OCI-LY3 (cell line): ENCODE data around the gene KIF3C.

Source experiments
- H2AFZ ChIP-seq: fragments of 200-600, 300-600 bp; shearing (Covaris generic); 2 replicates; pipeline ENCODE4 v1.6.0; 2014; ENCODE audit warnings: antibody characterized with exemption, low read depth, low read length
- H3K27ac ChIP-seq: fragments of 200-600, 300-600 bp; sonication (generic); 2 replicates; pipeline ENCODE4 v1.5.1; 2014; ENCODE audit warnings: mild to moderate bottlenecking, low read length, moderate library complexity, mixed read lengths
- H3K27me3 ChIP-seq: fragments of 200-600, 300-600 bp; sonication (generic); 2 replicates; pipeline ENCODE4 v1.6.1; 2014; ENCODE audit warnings: low read depth, low read length, mixed read lengths
- H3K36me3 ChIP-seq: fragments of 200-600, 300-600 bp; sonication (generic); replicated peaks from 2 replicates; pipeline ENCODE3; 2014; ENCODE audit warnings: low read depth, low read length, mixed read lengths
- H3K4me1 ChIP-seq: fragments of 300-600, 200-600 bp; sonication (generic); 2 replicates; pipeline ENCODE4 v1.6.1; 2014; ENCODE audit warnings: low read length, mixed read lengths
- H3K4me2 ChIP-seq: fragments of 200-600, 300-600 bp; sonication (generic); 2 replicates; pipeline ENCODE4 v1.6.1; 2014; ENCODE audit warnings: low read length, mixed read lengths
- H3K4me3 ChIP-seq: fragments of 300-600, 200-600 bp; sonication (generic); 2 replicates; pipeline ENCODE4 v1.5.1; 2014; ENCODE audit warnings: antibody characterized with exemption, mild to moderate bottlenecking, low read length, moderate library complexity
- H3K79me2 ChIP-seq: fragments of 300-600, 200-600 bp; shearing (Covaris generic); 2 replicates; pipeline ENCODE4 v1.6.1; 2014; ENCODE audit warnings: mild to moderate bottlenecking, low read length, mixed read lengths
- H3K9ac ChIP-seq: fragments of 300-600, 200-600 bp; shearing (Covaris generic); 2 replicates; pipeline ENCODE4 v1.6.0; 2014; ENCODE audit warnings: mild to moderate bottlenecking, low read length, moderate library complexity
- H3K9me3 ChIP-seq: fragments of 200-600, 300-600 bp; shearing (Covaris generic); 2 replicates; pipeline ENCODE4 v1.6.1; 2014; ENCODE audit warnings: low read length, mixed read lengths; ENCODE audit not compliant: insufficient read depth
- H4K20me1 ChIP-seq: fragments of 200-600, 300-600 bp; sonication (generic); 2 replicates; pipeline ENCODE4 v1.6.1; 2016; ENCODE audit warnings: low read length, mixed read lengths; ENCODE audit not compliant: insufficient read depth
- CTCF ChIP-seq: fragments of 200-600, 300-600 bp; sonication (generic); IDR thresholded peaks from 2 replicates; pipeline ENCODE4 v1.5.1; 2014; ENCODE audit warnings: antibody characterized with exemption, low read length, low read depth
- EZH2phosphoT487 ChIP-seq: fragments of 200-600 bp; shearing (Covaris generic); IDR thresholded peaks from 2 replicates; pipeline ENCODE4 v1.6.1; 2018; ENCODE audit warnings: antibody characterized with exemption, mixed run types, low read depth

KIF3C gene

GRCh38 chr2:25885933-25886332 is 96.4 kb downstream of the KIF3C start:
- no peaks in the 10 kb centered on the region for H3K79me2 ChIP-seq
- H3K9ac ChIP-seq = no peak overlapping the region
- H3K4me3 ChIP-seq = no peak overlapping the region
- H4K20me1 ChIP-seq = no peaks in the 10 kb centered on the region
- H2AFZ ChIP-seq = no peak overlapping the region
- H3K9me3 ChIP-seq = no peaks in the 10 kb centered on the region
- TF ChIP-seq CTCF = no peak
- no peak for TF ChIP-seq EZH2phosphoT487
- H3K36me3 ChIP-seq = no peaks in the 10 kb centered on the region
- H3K4me2 ChIP-seq = no peak overlapping the region
- H3K4me1 ChIP-seq = no peaks in the 10 kb centered on the region
- no peak overlapping the region for H3K27ac ChIP-seq
- H3K27me3 ChIP-seq = no peaks in the 10 kb centered on the region

- H3K4me1 ChIP-seq = peaks cover 8% of the 10 kb centered on the region
- peaks cover 14% of the 10 kb centered on the region for H3K79me2 ChIP-seq
- H3K9ac ChIP-seq = no peak overlapping the region
- peaks cover 4% of the 10 kb centered on the region; the same call in 1 of the 2 replicates for H4K20me1 ChIP-seq
- no peaks in the 10 kb centered on the region for H3K36me3 ChIP-seq
- H3K27me3 ChIP-seq = no peaks in the 10 kb centered on the region
- H3K4me2 ChIP-seq = no peak overlapping the region
- H3K4me3 ChIP-seq = no peak overlapping the region
- H3K27ac ChIP-seq = no peak overlapping the region
- H2AFZ ChIP-seq = no peak overlapping the region
- no peaks in the 10 kb centered on the region for H3K9me3 ChIP-seq
- TF ChIP-seq EZH2phosphoT487 (no peak), CTCF (no peak)
Measured at GRCh38 chr2:25881764-25882163, 100.5 kb downstream of the KIF3C start.

GRCh38 chr2:25879133-25879730 is 103.1 kb downstream of the KIF3C start:
- Histone ChIP-seq H3K4me3 (peak overlapping the region; percentile 88), H3K4me2 (peak overlapping the region; percentile 93), H3K9me3 (no peaks in the 10 kb centered on the region), H2AFZ (peak overlapping the region; percentile 90), H4K20me1 (peaks cover 8% of the 10 kb centered on the region; the same call in 1 of the 2 replicates), H3K79me2 (peaks cover 39% of the 10 kb centered on the region), H3K36me3 (no peaks in the 10 kb centered on the region), H3K27me3 (no peaks in the 10 kb centered on the region), H3K9ac (peak overlapping the region; percentile 87), H3K27ac (peak overlapping the region; percentile 58), H3K4me1 (peaks cover 14% of the 10 kb centered on the region)
- TF ChIP-seq EZH2phosphoT487 = no peak
- TF ChIP-seq CTCF = no peak

GRCh38 chr2:25878361-25879132 is 103.8 kb downstream of the KIF3C start, which contains the start of gene ASXL2:
Gene ASXL2 (minus strand): TSS chr2:25878487. CDS start chr2:25878222, 265 bp downstream.
- TF ChIP-seq CTCF = no peak
- TF ChIP-seq EZH2phosphoT487 = no peak
- Histone ChIP-seq H3K4me2 (peak within 1 kb of the TSS; percentile 95), H2AFZ (peak within 1 kb of the TSS; percentile 90), H3K4me1 (peaks cover 14% of the 10 kb centered on the region), H3K9ac (peak within 1 kb of the TSS; percentile 94), H3K27ac (peak within 1 kb of the TSS; percentile 72), H3K4me3 (peak within 1 kb of the TSS; percentile 94), H3K9me3 (no peaks in the 10 kb centered on the region), H3K79me2 (peaks cover 46% of the 10 kb centered on the region), H3K27me3 (no peaks in the 10 kb centered on the region), H3K36me3 (peaks cover 2% of the 10 kb centered on the region), H4K20me1 (peaks cover 11% of the 10 kb centered on the region)
